AG10803 (cell line): ENCODE results near the gene KLHL14.
"Not testable (repeated sequence)": the region's sequence is repeated elsewhere in the genome, so short reads cannot be mapped to it uniquely, and the experiment has no call there.

Experiments used
- DNase-seq: peaks from one replicate; pipeline ENCODE4 v3.0.0; 2010; ENCODE audit warnings: low read depth
- H3K4me3 ChIP-seq: 2 replicates; pipeline ENCODE4 v1.5.1; 2011; ENCODE audit warnings: mild to moderate bottlenecking, low read length, control low read depth
- TF ChIP-seq, protein P1 (sequence below): conservative IDR thresholded peaks from 2 replicates; pipeline ENCODE4 v1.5.1; 2011; ENCODE audit warnings: mild to moderate bottlenecking, low read length, control low read depth, inconsistent platforms

KLHL14 gene

DNA sequence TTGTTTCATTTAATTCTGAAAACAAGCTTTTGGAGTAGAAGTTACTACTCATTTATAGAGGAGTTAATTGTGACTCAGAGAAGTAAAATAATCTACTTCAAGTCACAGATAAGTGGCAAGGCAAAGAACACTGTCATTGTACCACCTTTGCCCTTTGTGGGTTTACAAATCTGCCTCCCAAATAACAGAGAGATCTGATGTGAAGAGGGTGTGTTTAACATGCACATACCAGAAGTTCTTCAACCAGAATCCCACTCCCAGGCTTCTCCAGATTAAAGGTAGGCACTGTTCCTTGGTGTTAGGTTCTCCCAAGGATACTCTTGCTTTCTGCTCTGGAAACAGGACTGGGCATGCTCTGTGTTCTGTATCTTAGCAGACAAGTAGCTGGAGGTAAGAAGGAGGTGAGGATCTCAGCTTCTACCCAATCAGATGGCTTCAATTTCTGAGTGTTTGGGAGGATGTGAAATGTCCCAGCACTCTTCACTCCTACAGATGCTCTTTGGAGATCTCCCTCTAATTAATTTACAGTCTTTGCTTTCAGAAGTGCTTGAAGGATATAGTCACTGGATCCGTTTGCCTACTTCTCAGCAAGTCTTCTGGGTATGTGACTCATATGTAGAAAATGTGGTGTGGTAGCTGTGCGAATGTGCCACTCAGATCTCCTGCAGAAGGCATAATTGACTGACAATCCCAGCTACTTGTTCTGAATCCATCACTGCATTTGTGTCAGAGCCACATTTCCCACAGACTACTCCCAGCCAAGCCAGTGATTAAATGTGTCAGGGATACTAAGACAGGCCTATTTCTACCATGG, 111.1 kb downstream of the KLHL14 start:
- no peak for DNase-seq
- TF ChIP-seq, protein P1, sequence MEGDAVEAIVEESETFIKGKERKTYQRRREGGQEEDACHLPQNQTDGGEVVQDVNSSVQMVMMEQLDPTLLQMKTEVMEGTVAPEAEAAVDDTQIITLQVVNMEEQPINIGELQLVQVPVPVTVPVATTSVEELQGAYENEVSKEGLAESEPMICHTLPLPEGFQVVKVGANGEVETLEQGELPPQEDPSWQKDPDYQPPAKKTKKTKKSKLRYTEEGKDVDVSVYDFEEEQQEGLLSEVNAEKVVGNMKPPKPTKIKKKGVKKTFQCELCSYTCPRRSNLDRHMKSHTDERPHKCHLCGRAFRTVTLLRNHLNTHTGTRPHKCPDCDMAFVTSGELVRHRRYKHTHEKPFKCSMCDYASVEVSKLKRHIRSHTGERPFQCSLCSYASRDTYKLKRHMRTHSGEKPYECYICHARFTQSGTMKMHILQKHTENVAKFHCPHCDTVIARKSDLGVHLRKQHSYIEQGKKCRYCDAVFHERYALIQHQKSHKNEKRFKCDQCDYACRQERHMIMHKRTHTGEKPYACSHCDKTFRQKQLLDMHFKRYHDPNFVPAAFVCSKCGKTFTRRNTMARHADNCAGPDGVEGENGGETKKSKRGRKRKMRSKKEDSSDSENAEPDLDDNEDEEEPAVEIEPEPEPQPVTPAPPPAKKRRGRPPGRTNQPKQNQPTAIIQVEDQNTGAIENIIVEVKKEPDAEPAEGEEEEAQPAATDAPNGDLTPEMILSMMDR, result no peak
- H3K4me3 ChIP-seq, result no peak overlapping the region

DNA sequence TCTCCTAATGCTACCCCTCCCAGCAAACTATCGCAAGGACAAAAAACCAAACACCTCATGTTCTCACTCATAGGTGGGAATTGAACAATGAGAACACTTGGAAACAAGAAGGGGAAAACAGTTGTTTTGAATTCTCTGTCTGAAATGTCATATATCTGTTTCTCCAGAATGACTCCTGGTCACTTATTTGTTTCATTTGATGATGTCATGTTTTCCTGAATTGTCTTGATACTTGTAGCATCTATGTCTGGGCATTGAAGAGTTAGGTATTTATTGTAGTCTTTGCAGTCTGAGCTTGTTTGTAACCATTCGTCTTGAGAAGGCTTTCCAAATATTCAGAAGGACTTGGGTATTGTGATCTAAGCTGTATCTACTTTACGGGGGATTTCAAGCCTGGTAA, 118.3 kb downstream of the KLHL14 start:
- not testable (repeated sequence) for H3K4me3 ChIP-seq, DNase-seq

DNA sequence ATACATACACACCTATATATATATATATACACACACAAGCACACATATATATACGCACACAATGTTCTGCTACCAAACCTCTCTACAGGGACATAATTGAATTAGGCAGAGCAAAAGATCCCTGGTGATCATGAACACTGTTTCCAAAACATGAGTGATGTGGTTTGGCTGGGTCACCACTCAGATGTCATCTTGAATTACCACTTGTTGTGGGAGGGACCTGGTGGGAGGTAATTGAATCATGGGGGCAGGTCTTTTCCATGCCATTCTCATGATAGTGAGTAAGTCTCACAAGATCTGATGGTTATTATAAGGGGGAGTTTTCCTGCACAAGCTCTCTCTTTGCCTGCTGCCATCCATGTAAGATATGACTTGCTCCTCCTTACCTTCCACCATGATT, 135.2 kb downstream of the KLHL14 start:
- H3K4me3 ChIP-seq, DNase-seq: not testable (repeated sequence)

DNA sequence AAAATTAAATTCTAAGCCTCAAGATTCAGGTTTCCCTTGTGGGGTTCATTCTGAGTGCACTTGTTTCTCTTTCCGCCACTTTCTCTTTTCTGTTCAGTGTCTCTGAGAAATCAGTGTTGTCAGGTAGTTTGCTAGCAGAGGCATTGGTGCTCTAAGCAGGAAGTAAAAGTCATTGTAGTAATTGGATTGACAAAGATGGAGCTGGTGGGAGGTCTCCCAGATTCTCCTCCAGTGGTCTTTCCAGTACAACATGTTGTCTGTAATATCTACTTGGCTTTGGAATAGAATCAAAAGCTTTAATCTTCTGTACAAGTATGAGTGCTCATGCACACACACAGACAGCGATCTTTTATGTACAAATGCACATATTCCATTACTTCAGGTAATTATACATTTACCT, 135.6 kb downstream of the KLHL14 start:
- no peak for DNase-seq

DNA sequence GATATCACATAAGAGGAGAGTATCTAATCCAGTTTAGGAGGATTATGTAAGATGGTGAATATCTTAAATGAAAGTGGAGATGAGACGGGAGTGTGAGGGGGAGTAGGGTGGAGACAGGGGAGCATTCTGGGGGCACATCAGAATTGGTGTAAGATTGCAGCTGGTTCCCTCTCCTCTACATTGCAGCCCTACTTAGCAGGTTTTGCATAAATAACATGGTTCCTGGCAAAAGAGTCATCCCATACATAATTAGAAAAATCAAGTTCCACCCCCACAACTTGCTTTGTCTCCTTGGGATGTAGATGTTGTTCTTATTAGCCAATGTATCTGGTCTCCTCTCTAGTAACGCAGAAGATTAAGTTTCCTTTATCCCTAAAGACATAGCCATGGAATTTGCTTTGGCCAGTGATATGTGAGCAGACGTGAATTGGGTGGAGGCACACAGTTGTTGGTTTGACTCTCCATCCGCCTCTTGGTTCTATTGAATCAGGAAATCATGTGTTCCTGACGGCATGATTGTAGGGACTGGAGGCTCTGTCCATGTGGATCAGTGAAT, 137.9 kb downstream of the KLHL14 start:
- no peak for DNase-seq
- TF ChIP-seq, protein P1, result no peak
- no peak overlapping the region for H3K4me3 ChIP-seq

More for the DNA sequence above, 135.6 kb downstream of the KLHL14 start:
- no peak overlapping the region for H3K4me3 ChIP-seq
- TF ChIP-seq, protein P1, result no peak

DNA sequence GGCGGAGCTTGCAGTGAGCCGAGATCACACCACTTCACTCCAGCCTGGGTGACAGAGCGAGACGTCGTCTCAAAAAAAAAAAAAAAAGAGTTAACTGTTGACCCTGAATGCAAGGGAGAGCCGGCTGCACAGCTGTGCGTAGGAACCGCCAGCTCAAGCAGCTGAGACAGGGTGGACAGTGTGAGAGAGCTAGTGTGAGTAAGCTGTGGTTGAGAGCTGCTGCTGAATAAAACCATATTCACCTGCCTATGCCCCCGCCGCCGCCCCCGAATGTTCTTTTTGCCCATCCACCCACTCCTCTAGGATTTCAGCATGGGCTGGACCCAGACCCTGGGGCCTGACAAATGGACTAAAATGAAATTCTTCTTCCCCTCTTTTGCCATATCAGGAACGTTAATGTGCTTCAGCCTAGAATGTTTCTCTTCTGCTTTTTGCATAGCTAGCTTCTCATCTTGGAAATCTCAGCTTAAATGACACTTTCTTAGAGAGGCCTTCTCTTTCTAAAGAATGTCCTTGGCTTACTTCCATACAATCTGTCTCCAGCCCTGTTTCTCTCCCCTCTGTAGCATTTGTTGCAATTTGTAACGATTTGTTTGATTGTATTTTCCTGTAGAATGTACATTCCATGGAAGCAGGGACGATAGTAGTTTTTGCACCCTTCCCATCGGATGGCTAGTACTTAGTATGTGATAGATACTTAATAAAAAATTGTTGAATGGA, 142.7 kb downstream of the KLHL14 start:
- no peak for DNase-seq
- H3K4me3 ChIP-seq, result no peak overlapping the region
- TF ChIP-seq, protein P1, result no peak

DNA sequence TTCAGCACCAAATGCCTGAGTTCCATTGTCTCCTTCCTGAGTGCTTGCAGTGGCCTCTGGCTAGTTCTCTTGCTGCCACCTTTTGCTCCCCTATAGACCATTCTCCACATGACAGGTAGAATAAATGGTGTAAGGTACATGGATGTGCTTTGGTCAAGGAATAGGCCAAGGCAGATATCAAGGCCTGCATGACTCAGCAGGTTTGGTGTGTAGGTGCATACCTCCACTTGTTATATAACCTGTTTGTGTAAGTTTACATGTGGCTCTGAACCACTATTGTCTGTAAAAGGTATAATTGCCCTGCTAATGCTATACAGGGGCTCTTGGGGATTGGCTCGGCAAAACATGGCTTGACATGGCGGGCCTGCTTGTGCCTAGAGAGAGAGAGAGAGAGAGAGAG, 143.5 kb downstream of the KLHL14 start:
- no peak overlapping the region for H3K4me3 ChIP-seq
- DNase-seq, result no peak
- TF ChIP-seq, protein P1, result no peak

DNA sequence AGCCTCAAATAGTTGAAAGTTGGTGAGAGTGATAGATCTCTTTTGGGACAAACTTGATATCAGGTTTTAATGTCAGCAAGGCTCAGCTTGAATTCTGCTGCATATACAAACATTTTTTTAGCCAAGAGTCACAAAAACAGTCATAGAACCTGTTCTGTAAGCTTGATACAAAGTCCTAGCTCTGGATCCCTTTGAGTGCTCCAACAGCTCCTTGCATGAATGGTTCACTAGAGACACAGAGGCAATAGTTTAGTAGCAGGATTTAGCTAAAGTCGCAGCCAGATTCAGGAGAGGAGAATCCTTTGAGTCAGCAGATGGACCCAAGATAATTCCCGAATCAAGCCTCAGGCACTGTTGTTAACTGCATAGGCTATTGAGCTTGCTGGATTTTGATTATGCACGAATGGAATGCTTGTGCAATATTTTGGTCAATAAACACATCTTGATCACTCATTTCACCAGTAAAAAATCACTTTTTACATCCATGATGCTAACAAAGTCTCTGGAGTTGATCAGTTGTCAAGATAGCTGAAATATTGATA, 148.6 kb downstream of the KLHL14 start:
- H3K4me3 ChIP-seq, result no peak overlapping the region
- no peak for DNase-seq
- TF ChIP-seq, protein P1, result no peak
